ENCODE data around the gene CIAO3. TPM values are rescaled to one million over a fixed set of nuclear protein-coding genes. Genes with fewer than 3 reads are reported as not detected.

The CIAO3 gene
- polyA plus RNA-seq, 1 donor from 2014 or later = 57.8 TPM

GRCh38 chr16:708959-709358, 31.8 kb downstream of the CIAO3 start:
- Histone ChIP-seq H3K9ac (ENCODE audit: low read length) (peak overlapping the region; percentile 94), H4K20me1 (ENCODE audit: insufficient read depth) (peaks cover 3% of the 10 kb centered on the region), H3K4me2 (ENCODE audit: low read length) (peak overlapping the region; percentile 67), H3K36me3 (ENCODE audit: insufficient read depth, low read length) (no peaks in the 10 kb centered on the region), H3F3A (ENCODE audit: insufficient read depth, low read length, poor library complexity, severe bottlenecking) (peaks cover 5% of the 10 kb centered on the region), H3K9me3 (ENCODE audit: low read length) (no peaks in the 10 kb centered on the region), H3K79me2 (replicated peaks; ENCODE audit: insufficient read depth, low read length) (peaks cover 22% of the 10 kb centered on the region), H2AFZ (ENCODE audit: low read depth, low read length) (no peak overlapping the region), H3K27me3 (ENCODE audit: insufficient read depth, low read depth, low read length) (peaks cover 4% of the 10 kb centered on the region), H3K4me3 (ENCODE audit: low read length) (peak overlapping the region; percentile 70), H3K9me2 (ENCODE audit: insufficient read depth, low read length) (no peaks in the 10 kb centered on the region), H3K27ac (ENCODE audit: low read length) (peak overlapping the region; percentile 99)
- TF ChIP-seq CTCF (IDR thresholded peaks at IDR 0.05; ENCODE audit: poor library complexity, severe bottlenecking) = no peak
- TF ChIP-seq TAF1 (IDR thresholded peaks at IDR 0.05; ENCODE audit: low read depth) = no peak
- no peak for TF ChIP-seq MXI1 (conservative IDR thresholded peaks at IDR 0.05; ENCODE audit: poor library complexity, severe bottlenecking)
- TF ChIP-seq EP300 (conservative IDR thresholded peaks at IDR 0.05; ENCODE audit: poor library complexity, severe bottlenecking) = no peak
- TF ChIP-seq POLR2AphosphoS5 (IDR thresholded peaks at IDR 0.05) = no peak
- TF ChIP-seq SMC3 (conservative IDR thresholded peaks at IDR 0.05; ENCODE audit: poor library complexity) = no peak
- no peak for TF ChIP-seq EZH2 (IDR thresholded peaks at IDR 0.05; ENCODE audit: borderline replicate concordance, insufficient read depth, low read length, poor library complexity, severe bottlenecking)
- TF ChIP-seq RAD21 (conservative IDR thresholded peaks at IDR 0.05) = no peak
- no peak for TF ChIP-seq REST (IDR thresholded peaks at IDR 0.05; ENCODE audit: borderline replicate concordance)

- peaks cover 4% of the 10 kb centered on the region for H3K27me3 ChIP-seq (ENCODE audit: insufficient read depth, low read depth, low read length)
- no peaks in the 10 kb centered on the region for H3K9me3 ChIP-seq (ENCODE audit: low read length)
- H2AFZ ChIP-seq (ENCODE audit: low read depth, low read length) = no peak overlapping the region
- peaks cover 5% of the 10 kb centered on the region for H3F3A ChIP-seq (ENCODE audit: insufficient read depth, low read length, poor library complexity, severe bottlenecking)
- H3K79me2 ChIP-seq (replicated peaks; ENCODE audit: insufficient read depth, low read length) = peaks cover 32% of the 10 kb centered on the region
- H3K4me2 ChIP-seq (ENCODE audit: low read length) = no peak overlapping the region
- no peaks in the 10 kb centered on the region for H3K36me3 ChIP-seq (ENCODE audit: insufficient read depth, low read length)
- no peak for TF ChIP-seq RAD21 (conservative IDR thresholded peaks at IDR 0.05)
- no peak for TF ChIP-seq POLR2AphosphoS5 (IDR thresholded peaks at IDR 0.05)
- no peak for TF ChIP-seq REST (IDR thresholded peaks at IDR 0.05; ENCODE audit: borderline replicate concordance)
- TF ChIP-seq EP300 (conservative IDR thresholded peaks at IDR 0.05; ENCODE audit: poor library complexity, severe bottlenecking) = no peak
- no peak for TF ChIP-seq MXI1 (conservative IDR thresholded peaks at IDR 0.05; ENCODE audit: poor library complexity, severe bottlenecking)
- no peak for TF ChIP-seq EZH2 (IDR thresholded peaks at IDR 0.05; ENCODE audit: borderline replicate concordance, insufficient read depth, low read length, poor library complexity, severe bottlenecking)
- no peak for TF ChIP-seq CTCF (IDR thresholded peaks at IDR 0.05; ENCODE audit: poor library complexity, severe bottlenecking)
- TF ChIP-seq TAF1 (IDR thresholded peaks at IDR 0.05; ENCODE audit: low read depth) = no peak
- TF ChIP-seq SMC3 (conservative IDR thresholded peaks at IDR 0.05; ENCODE audit: poor library complexity) = no peak
- no peak overlapping the region for H3K4me3 ChIP-seq (ENCODE audit: low read length)
- H3K9ac ChIP-seq (ENCODE audit: low read length) = peak overlapping the region; percentile 94
- H3K27ac ChIP-seq (ENCODE audit: low read length) = peak overlapping the region; percentile 99
- H4K20me1 ChIP-seq (ENCODE audit: insufficient read depth) = peaks cover 12% of the 10 kb centered on the region
- H3K9me2 ChIP-seq (ENCODE audit: insufficient read depth, low read length) = no peaks in the 10 kb centered on the region
Observed at GRCh38 chr16:708019-708418, 32.8 kb downstream of the CIAO3 start.
